ENCODE measurements around the gene KRT84.

The KRT84 gene

GRCh38 chr12:52369211-52369610 lies 16.2 kb downstream of the KRT84 start:
- no peak overlapping the region for H3K4me3 Mint-ChIP-seq

GRCh38 chr12:52368508-52368907 lies 16.9 kb downstream of the KRT84 start:
- H3K4me3 Mint-ChIP-seq, result no peak overlapping the region
- H3K4me1 Mint-ChIP-seq (ENCODE audit: low read depth), result no peaks in the 10 kb centered on the region
- intact Hi-C loops (cut with micrococcal nuclease), result no loop called here
- H3K27ac Mint-ChIP-seq, result no peak overlapping the region
- H3K36me3 Mint-ChIP-seq (ENCODE audit: low read depth), result no peaks in the 10 kb centered on the region
- H3K27me3 Mint-ChIP-seq, result peaks cover 11% of the 10 kb centered on the region
- H3K9me3 Mint-ChIP-seq, result no peaks in the 10 kb centered on the region

More at GRCh38 chr12:52369211-52369610, 16.2 kb downstream of the KRT84 start:
- Mint-ChIP-seq H3K4me1 (ENCODE audit: low read depth) (no peaks in the 10 kb centered on the region), H3K27me3 (peaks cover 11% of the 10 kb centered on the region), H3K27ac (no peak overlapping the region), H3K36me3 (ENCODE audit: low read depth) (no peaks in the 10 kb centered on the region), H3K9me3 (no peaks in the 10 kb centered on the region)
- intact Hi-C loops (cut with micrococcal nuclease), result no loop called here

- intact Hi-C loops (cut with micrococcal nuclease), result no loop called here
- Mint-ChIP-seq H3K4me3 (no peak overlapping the region), H3K4me1 (ENCODE audit: low read depth) (no peaks in the 10 kb centered on the region), H3K36me3 (ENCODE audit: low read depth) (no peaks in the 10 kb centered on the region), H3K27me3 (peaks cover 11% of the 10 kb centered on the region), H3K9me3 (no peaks in the 10 kb centered on the region), H3K27ac (no peak overlapping the region)
These were observed 17.6 kb downstream of the KRT84 start for GRCh38 chr12:52367876-52368275.

GRCh38 chr12:52366738-52367485 lies 18.5 kb downstream of the KRT84 start, which contains the start of gene KRT85:
TSS of gene KRT85 (minus strand) at chr12:52367481. CDS start at chr12:52367405, 76 bp downstream.
- no peaks in the 10 kb centered on the region for H3K36me3 Mint-ChIP-seq (ENCODE audit: low read depth)
- H3K27ac Mint-ChIP-seq, result no peak within 1 kb of the TSS
- no peaks in the 10 kb centered on the region for H3K9me3 Mint-ChIP-seq
- no peaks in the 10 kb centered on the region for H3K4me1 Mint-ChIP-seq (ENCODE audit: low read depth)
- intact Hi-C loops (cut with micrococcal nuclease), result no loop called here
- peaks cover 9% of the 10 kb centered on the region for H3K27me3 Mint-ChIP-seq
- no peak within 1 kb of the TSS for H3K4me3 Mint-ChIP-seq

GRCh38 chr12:52364901-52365489 lies 20.5 kb downstream of the KRT84 start:
- Mint-ChIP-seq H3K27me3 (peaks cover 8% of the 10 kb centered on the region), H3K27ac (no peak overlapping the region), H3K4me3 (no peak overlapping the region), H3K4me1 (ENCODE audit: low read depth) (no peaks in the 10 kb centered on the region), H3K9me3 (no peaks in the 10 kb centered on the region), H3K36me3 (ENCODE audit: low read depth) (no peaks in the 10 kb centered on the region)
- intact Hi-C loops (cut with micrococcal nuclease), result no loop called here

- Mint-ChIP-seq H3K4me1 (ENCODE audit: low read depth) (no peaks in the 10 kb centered on the region), H3K27me3 (peaks cover 8% of the 10 kb centered on the region), H3K9me3 (no peaks in the 10 kb centered on the region), H3K27ac (no peak overlapping the region), H3K4me3 (no peak overlapping the region), H3K36me3 (ENCODE audit: low read depth) (no peaks in the 10 kb centered on the region)
- intact Hi-C loops (cut with micrococcal nuclease), result no loop called here
These were observed 21.4 kb downstream of the KRT84 start for GRCh38 chr12:52364061-52364460.

GRCh38 chr12:52363111-52363679 lies 22.3 kb downstream of the KRT84 start:
- H3K36me3 Mint-ChIP-seq (ENCODE audit: low read depth), result no peaks in the 10 kb centered on the region
- no peak overlapping the region for H3K27ac Mint-ChIP-seq
- no peak overlapping the region for H3K4me3 Mint-ChIP-seq
- H3K27me3 Mint-ChIP-seq, result peaks cover 5% of the 10 kb centered on the region
- H3K9me3 Mint-ChIP-seq, result no peaks in the 10 kb centered on the region
- H3K4me1 Mint-ChIP-seq (ENCODE audit: low read depth), result no peaks in the 10 kb centered on the region
- intact Hi-C loops (cut with micrococcal nuclease), result no loop called here

- no peak overlapping the region for H3K27ac Mint-ChIP-seq
- intact Hi-C loops (cut with micrococcal nuclease), result no loop called here
- H3K4me1 Mint-ChIP-seq (ENCODE audit: low read depth), result no peaks in the 10 kb centered on the region
- no peaks in the 10 kb centered on the region for H3K36me3 Mint-ChIP-seq (ENCODE audit: low read depth)
- peaks cover 7% of the 10 kb centered on the region for H3K27me3 Mint-ChIP-seq
- no peak overlapping the region for H3K4me3 Mint-ChIP-seq
- no peaks in the 10 kb centered on the region for H3K9me3 Mint-ChIP-seq
These were observed 23.2 kb downstream of the KRT84 start for GRCh38 chr12:52362118-52362726.

GRCh38 chr12:52361553-52361952 lies 23.9 kb downstream of the KRT84 start:
- intact Hi-C loops (cut with micrococcal nuclease), result no loop called here
- Mint-ChIP-seq H3K36me3 (ENCODE audit: low read depth) (no peaks in the 10 kb centered on the region), H3K4me3 (no peak overlapping the region), H3K27me3 (peaks cover 7% of the 10 kb centered on the region), H3K4me1 (ENCODE audit: low read depth) (no peaks in the 10 kb centered on the region), H3K9me3 (no peaks in the 10 kb centered on the region), H3K27ac (no peak overlapping the region)

- Mint-ChIP-seq H3K9me3 (no peaks in the 10 kb centered on the region), H3K27ac (no peak overlapping the region), H3K4me1 (ENCODE audit: low read depth) (no peaks in the 10 kb centered on the region), H3K36me3 (ENCODE audit: low read depth) (no peaks in the 10 kb centered on the region), H3K27me3 (peaks cover 7% of the 10 kb centered on the region), H3K4me3 (no peak overlapping the region)
- intact Hi-C loops (cut with micrococcal nuclease), result no loop called here
These were observed 24.7 kb downstream of the KRT84 start for GRCh38 chr12:52360663-52361271.

GRCh38 chr12:52360106-52360662 lies 25.3 kb downstream of the KRT84 start:
- Mint-ChIP-seq H3K4me1 (ENCODE audit: low read depth) (no peaks in the 10 kb centered on the region), H3K36me3 (ENCODE audit: low read depth) (no peaks in the 10 kb centered on the region), H3K9me3 (no peaks in the 10 kb centered on the region), H3K27ac (no peak overlapping the region), H3K27me3 (peaks cover 7% of the 10 kb centered on the region), H3K4me3 (no peak overlapping the region)
- intact Hi-C loops (cut with micrococcal nuclease), result no loop called here

GRCh38 chr12:52359621-52360061 lies 25.8 kb downstream of the KRT84 start:
- Mint-ChIP-seq H3K4me1 (ENCODE audit: low read depth) (no peaks in the 10 kb centered on the region), H3K27me3 (peaks cover 4% of the 10 kb centered on the region), H3K36me3 (ENCODE audit: low read depth) (no peaks in the 10 kb centered on the region), H3K9me3 (no peaks in the 10 kb centered on the region), H3K27ac (no peak overlapping the region), H3K4me3 (no peak overlapping the region)
- intact Hi-C loops (cut with micrococcal nuclease), result no loop called here

- no peak overlapping the region for H3K27ac Mint-ChIP-seq
- intact Hi-C loops (cut with micrococcal nuclease), result no loop called here
- H3K36me3 Mint-ChIP-seq (ENCODE audit: low read depth), result no peaks in the 10 kb centered on the region
- no peaks in the 10 kb centered on the region for H3K4me1 Mint-ChIP-seq (ENCODE audit: low read depth)
- peaks cover 4% of the 10 kb centered on the region for H3K27me3 Mint-ChIP-seq
- no peaks in the 10 kb centered on the region for H3K9me3 Mint-ChIP-seq
- no peak overlapping the region for H3K4me3 Mint-ChIP-seq
These were observed 26.7 kb downstream of the KRT84 start for GRCh38 chr12:52358575-52359350.

Measured in dendritic cell treated with granulocyte-macrophage colony-stimulating factor and Interleukin-4, amounts not matched to agents 40 ng/mL and 50 ng/mL, for 4 days (primary cell).